ENCODE data around the gene MYOZ3. TPM values are rescaled to one million over a fixed set of nuclear protein-coding genes. Genes with fewer than 3 reads are reported as not detected.

MYOZ3 gene
- total RNA-seq, 1 experiment from 2014 or later = not detected

- BruUV-seq (replicated peaks) = no TSS peak
Observed at GRCh38 chr5:150670948-150671310, 9.9 kb downstream of the MYOZ3 start.

GRCh38 chr5:150671509-150672236, 10.6 kb downstream of the MYOZ3 start:
- no peak for DNase-seq
- no peaks in the 10 kb centered on the region for H3K27me3 ChIP-seq (ENCODE audit: insufficient read depth, low read depth)
- H3K36me3 ChIP-seq (ENCODE audit: low read depth) = no peaks in the 10 kb centered on the region
- H3K9me2 ChIP-seq (ENCODE audit: insufficient read depth) = no peaks in the 10 kb centered on the region
- no peaks in the 10 kb centered on the region for H3K9me3 ChIP-seq (ENCODE audit: insufficient read depth, low read depth)
- ChIA-PET CTCF (interaction anchor here (0.6 kb wide), 1 partner anchor 12 kb away, joined by 4 read pairs; no protein-coding TSS in a partner anchor), POLR2A (ENCODE audit: unreplicated experiment) (no interaction called here)
- TF ChIP-seq CTCF (conservative IDR thresholded peaks at IDR 0.05) = no peak
- no peak for TF ChIP-seq EZH2 (IDR thresholded peaks at IDR 0.05; ENCODE audit: low read depth)
- H3K4me1 ChIP-seq (replicated peaks; ENCODE audit: insufficient read depth) = no peaks in the 10 kb centered on the region
- no peak overlapping the region for H2AFZ ChIP-seq
- no peaks in the 10 kb centered on the region for H4K20me1 ChIP-seq (ENCODE audit: insufficient read depth)
- no peaks in the 10 kb centered on the region for H3K79me2 ChIP-seq (ENCODE audit: low read depth)
- H3K4me3 ChIP-seq = no peak overlapping the region
- no peak overlapping the region for H3K27ac ChIP-seq
- intact Hi-C loops (cut with micrococcal nuclease; ENCODE audit: unreplicated experiment) = no loop called here
- BruUV-seq (replicated peaks) = no TSS peak
- H3K4me2 ChIP-seq = no peak overlapping the region
- H3F3A ChIP-seq (ENCODE audit: insufficient read depth, low read depth) = no peaks in the 10 kb centered on the region; the same call in 1 of the 2 replicates

More at GRCh38 chr5:150670948-150671310, 9.9 kb downstream of the MYOZ3 start:
- Histone ChIP-seq H3F3A (ENCODE audit: insufficient read depth, low read depth) (no peaks in the 10 kb centered on the region; the same call in 1 of the 2 replicates), H3K79me2 (ENCODE audit: low read depth) (no peaks in the 10 kb centered on the region), H3K4me1 (replicated peaks; ENCODE audit: insufficient read depth) (no peaks in the 10 kb centered on the region), H3K4me3 (no peak overlapping the region), H3K27ac (no peak overlapping the region), H4K20me1 (ENCODE audit: insufficient read depth) (no peaks in the 10 kb centered on the region), H3K36me3 (ENCODE audit: low read depth) (no peaks in the 10 kb centered on the region), H3K9me2 (ENCODE audit: insufficient read depth) (no peaks in the 10 kb centered on the region), H3K27me3 (ENCODE audit: insufficient read depth, low read depth) (no peaks in the 10 kb centered on the region), H3K9me3 (ENCODE audit: insufficient read depth, low read depth) (no peaks in the 10 kb centered on the region), H2AFZ (no peak overlapping the region), H3K4me2 (no peak overlapping the region)
- DNase-seq = no peak
- ChIA-PET POLR2A (ENCODE audit: unreplicated experiment) (no interaction called here), CTCF (no interaction called here)
- TF ChIP-seq EZH2 (IDR thresholded peaks at IDR 0.05; ENCODE audit: low read depth) = no peak
- no peak for TF ChIP-seq CTCF (conservative IDR thresholded peaks at IDR 0.05)
- intact Hi-C loops (cut with micrococcal nuclease; ENCODE audit: unreplicated experiment) = no loop called here

GRCh38 chr5:150672237-150672883, 11.3 kb downstream of the MYOZ3 start:
- TF ChIP-seq CTCF (conservative IDR thresholded peaks at IDR 0.05) (no peak), EZH2 (IDR thresholded peaks at IDR 0.05; ENCODE audit: low read depth) (no peak)
- H3K27ac ChIP-seq = no peak overlapping the region
- H3K79me2 ChIP-seq (ENCODE audit: low read depth) = no peaks in the 10 kb centered on the region
- ChIA-PET POLR2A (ENCODE audit: unreplicated experiment) (no interaction called here), CTCF (interaction anchor here (0.6 kb wide), 1 partner anchor 13 kb away, joined by 4 read pairs; no protein-coding TSS in a partner anchor)
- DNase-seq = peak in 1 of 2 experiments; percentile 54
- H3K36me3 ChIP-seq (ENCODE audit: low read depth) = no peaks in the 10 kb centered on the region
- no TSS peak for BruUV-seq (replicated peaks)
- H3K4me3 ChIP-seq = no peak overlapping the region; the same call in 1 of the 2 replicates
- H4K20me1 ChIP-seq (ENCODE audit: insufficient read depth) = no peaks in the 10 kb centered on the region
- H3K9me3 ChIP-seq (ENCODE audit: insufficient read depth, low read depth) = no peaks in the 10 kb centered on the region
- H2AFZ ChIP-seq = no peak overlapping the region; the same call in 1 of the 2 replicates
- peak overlapping the region; percentile 50 for H3K4me2 ChIP-seq
- no peaks in the 10 kb centered on the region for H3K4me1 ChIP-seq (replicated peaks; ENCODE audit: insufficient read depth)
- no peaks in the 10 kb centered on the region; the same call in 1 of the 2 replicates for H3F3A ChIP-seq (ENCODE audit: insufficient read depth, low read depth)
- no peaks in the 10 kb centered on the region for H3K27me3 ChIP-seq (ENCODE audit: insufficient read depth, low read depth)
- no peaks in the 10 kb centered on the region for H3K9me2 ChIP-seq (ENCODE audit: insufficient read depth)
- intact Hi-C loops (cut with micrococcal nuclease; ENCODE audit: unreplicated experiment) = no loop called here
